DND-41 (cell line): ENCODE data around the gene KCNMB1.

Experiments
- ATAC-seq: fragments of 200-7000 bp; cut with Tn5 transposase; 3 replicates; pipeline ENCODE4 v1.9.1; 2021; ENCODE audit warnings: low read depth; ENCODE audit not compliant: insufficient read depth
- DNase-seq: peaks from one replicate; pipeline ENCODE4 v3.0.0-alpha.2; 2020
- H2AFZ ChIP-seq: 2 replicates; pipeline ENCODE4 v1.6.0; 2012; ENCODE audit warnings: low read depth, low read length
- H3K27ac ChIP-seq: 2 replicates; pipeline ENCODE4 v1.5.1; 2012; ENCODE audit warnings: low read length, inconsistent platforms
- H3K27me3 ChIP-seq: fragments of 200-600 bp; sonication (generic); 2 replicates; pipeline ENCODE4 v1.6.0; 2012; ENCODE audit warnings: low read length, mild to moderate bottlenecking, inconsistent platforms; ENCODE audit not compliant: insufficient read depth, poor library complexity
- H3K36me3 ChIP-seq: 2 replicates; pipeline ENCODE4 v1.5.1; 2012; ENCODE audit warnings: low read length, inconsistent platforms; ENCODE audit not compliant: insufficient read depth
- H3K4me1 ChIP-seq: 2 replicates; pipeline ENCODE4 v1.5.1; 2012; ENCODE audit warnings: mild to moderate bottlenecking, low read length; ENCODE audit not compliant: insufficient read depth
- H3K4me2 ChIP-seq: 2 replicates; pipeline ENCODE4 v1.6.0; 2012; ENCODE audit warnings: mild to moderate bottlenecking, moderate library complexity, low read length, inconsistent platforms; ENCODE audit not compliant: insufficient read depth
- H3K4me3 ChIP-seq, 2 experiments: fragments of 200-600 bp in 1 of 2; shearing (Covaris generic) in 1 of 2; 2 replicates each; pipeline ENCODE4 v1.5.1; 2012 to 2016; ENCODE audit warnings: inconsistent platforms in 2 of 2, low read length in 2 of 2, mild to moderate bottlenecking in 2 of 2, low read depth in 1 of 2, moderate library complexity in 1 of 2
- H3K79me2 ChIP-seq: 2 replicates; pipeline ENCODE4 v1.6.0; 2012; ENCODE audit warnings: low read length, inconsistent platforms; ENCODE audit not compliant: insufficient read depth
- H3K9ac ChIP-seq: 2 replicates; pipeline ENCODE4 v1.6.0; 2012; ENCODE audit warnings: low read depth, mild to moderate bottlenecking, inconsistent platforms, low read length, moderate library complexity
- H3K9me3 ChIP-seq: 2 replicates; pipeline ENCODE4 v1.5.1; 2012; ENCODE audit warnings: low read length, moderate library complexity, mild to moderate bottlenecking, inconsistent platforms; ENCODE audit not compliant: insufficient read depth, severe bottlenecking
- H4K20me1 ChIP-seq: 2 replicates; pipeline ENCODE4 v1.6.0; 2012; ENCODE audit warnings: low read length; ENCODE audit not compliant: insufficient read depth
- EZH2 ChIP-seq: IDR thresholded peaks from 3 replicates; pipeline ENCODE4 v1.6.1; 2012; ENCODE audit warnings: borderline replicate concordance, low read depth, mild to moderate bottlenecking, moderate library complexity, low read length, inconsistent platforms; ENCODE audit not compliant: severe bottlenecking
- TF ChIP-seq, protein P1 (sequence below): IDR thresholded peaks from 2 replicates; pipeline ENCODE4 v1.5.1; 2012; ENCODE audit warnings: borderline replicate concordance, low read length, moderate library complexity, mild to moderate bottlenecking; ENCODE audit not compliant: poor library complexity, severe bottlenecking; ENCODE audit errors: extremely low read depth

KCNMB1 gene

DNA sequence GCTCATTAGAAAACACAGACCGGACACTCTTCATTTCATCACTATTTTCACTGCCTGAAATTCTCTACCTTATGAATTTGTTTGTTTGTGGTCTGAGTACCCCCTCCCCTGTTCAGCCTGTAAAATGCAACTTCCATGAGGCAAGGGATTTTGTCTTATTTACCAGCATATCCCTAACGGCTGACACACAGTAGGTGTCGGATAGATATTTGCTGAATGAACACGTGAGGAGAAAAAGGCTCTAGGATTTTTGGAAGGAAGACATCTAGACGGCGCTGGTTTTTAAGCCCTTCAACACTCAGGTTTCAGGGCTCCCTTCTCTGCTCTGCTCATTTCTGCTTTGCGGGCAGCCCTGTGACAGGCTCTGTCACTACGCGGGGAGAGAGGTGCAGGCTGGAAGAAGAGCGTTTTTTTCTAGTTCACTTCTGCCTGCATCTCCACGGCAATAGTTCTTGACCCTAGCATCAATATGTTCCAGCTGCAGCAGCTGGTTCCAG is 41.0 kb downstream of the KCNMB1 start:
- H3K79me2 ChIP-seq: no peaks in the 10 kb centered on the region
- ATAC-seq: no peak
- TF ChIP-seq, protein P1, sequence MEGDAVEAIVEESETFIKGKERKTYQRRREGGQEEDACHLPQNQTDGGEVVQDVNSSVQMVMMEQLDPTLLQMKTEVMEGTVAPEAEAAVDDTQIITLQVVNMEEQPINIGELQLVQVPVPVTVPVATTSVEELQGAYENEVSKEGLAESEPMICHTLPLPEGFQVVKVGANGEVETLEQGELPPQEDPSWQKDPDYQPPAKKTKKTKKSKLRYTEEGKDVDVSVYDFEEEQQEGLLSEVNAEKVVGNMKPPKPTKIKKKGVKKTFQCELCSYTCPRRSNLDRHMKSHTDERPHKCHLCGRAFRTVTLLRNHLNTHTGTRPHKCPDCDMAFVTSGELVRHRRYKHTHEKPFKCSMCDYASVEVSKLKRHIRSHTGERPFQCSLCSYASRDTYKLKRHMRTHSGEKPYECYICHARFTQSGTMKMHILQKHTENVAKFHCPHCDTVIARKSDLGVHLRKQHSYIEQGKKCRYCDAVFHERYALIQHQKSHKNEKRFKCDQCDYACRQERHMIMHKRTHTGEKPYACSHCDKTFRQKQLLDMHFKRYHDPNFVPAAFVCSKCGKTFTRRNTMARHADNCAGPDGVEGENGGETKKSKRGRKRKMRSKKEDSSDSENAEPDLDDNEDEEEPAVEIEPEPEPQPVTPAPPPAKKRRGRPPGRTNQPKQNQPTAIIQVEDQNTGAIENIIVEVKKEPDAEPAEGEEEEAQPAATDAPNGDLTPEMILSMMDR: peak; percentile 50
- TF ChIP-seq EZH2: no peak

DNA sequence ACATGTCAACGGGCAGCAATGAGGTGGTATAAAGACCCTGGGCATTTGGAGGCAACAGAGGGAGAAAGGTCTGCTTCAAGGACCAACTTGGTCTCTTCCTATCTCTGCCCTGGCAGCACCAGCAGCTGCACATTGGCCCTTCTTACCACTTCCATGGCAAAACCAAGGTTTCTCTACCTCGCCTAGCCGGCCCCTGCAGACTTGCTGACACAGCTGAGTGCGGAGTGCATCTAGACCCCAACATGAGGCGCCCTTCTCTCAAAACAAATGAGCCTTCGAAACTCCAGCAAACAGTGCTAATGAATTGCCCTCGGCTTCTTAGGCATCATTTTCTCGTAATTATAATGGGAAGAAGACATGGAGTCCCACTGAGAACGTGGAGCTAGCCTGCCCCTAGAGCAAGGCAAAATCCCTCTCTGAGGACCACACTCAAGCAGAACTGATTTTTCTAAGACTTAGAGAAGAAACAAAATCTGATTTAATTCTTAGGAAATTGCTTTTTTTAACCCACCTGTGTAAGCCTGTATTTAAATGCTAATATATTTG is 42.1 kb downstream of the KCNMB1 start:
- H3K4me2 ChIP-seq: no peak overlapping the region
- no peaks in the 10 kb centered on the region for H4K20me1 ChIP-seq
- H3K79me2 ChIP-seq: no peaks in the 10 kb centered on the region
- TF ChIP-seq, protein P1: no peak
- no peak for TF ChIP-seq EZH2
- H3K27ac ChIP-seq: no peak overlapping the region
- DNase-seq (no peak), ATAC-seq (no peak)
- no peaks in the 10 kb centered on the region for H3K9me3 ChIP-seq
- no peak overlapping the region for H3K9ac ChIP-seq
- H3K27me3 ChIP-seq: no peaks in the 10 kb centered on the region
- no peak overlapping the region for H3K4me3 ChIP-seq
- H2AFZ ChIP-seq: no peak overlapping the region
- H3K36me3 ChIP-seq: no peaks in the 10 kb centered on the region
- no peaks in the 10 kb centered on the region for H3K4me1 ChIP-seq

More for the DNA sequence above, 41.0 kb downstream of the KCNMB1 start:
- H3K27ac ChIP-seq: no peak overlapping the region
- no peak overlapping the region for H3K4me2 ChIP-seq
- H2AFZ ChIP-seq: no peak overlapping the region
- no peak for DNase-seq
- no peaks in the 10 kb centered on the region for H3K9me3 ChIP-seq
- no peaks in the 10 kb centered on the region for H3K4me1 ChIP-seq
- no peaks in the 10 kb centered on the region for H3K36me3 ChIP-seq
- H3K4me3 ChIP-seq: no peak overlapping the region
- H3K9ac ChIP-seq: no peak overlapping the region
- no peaks in the 10 kb centered on the region for H3K27me3 ChIP-seq
- H4K20me1 ChIP-seq: no peaks in the 10 kb centered on the region

DNA sequence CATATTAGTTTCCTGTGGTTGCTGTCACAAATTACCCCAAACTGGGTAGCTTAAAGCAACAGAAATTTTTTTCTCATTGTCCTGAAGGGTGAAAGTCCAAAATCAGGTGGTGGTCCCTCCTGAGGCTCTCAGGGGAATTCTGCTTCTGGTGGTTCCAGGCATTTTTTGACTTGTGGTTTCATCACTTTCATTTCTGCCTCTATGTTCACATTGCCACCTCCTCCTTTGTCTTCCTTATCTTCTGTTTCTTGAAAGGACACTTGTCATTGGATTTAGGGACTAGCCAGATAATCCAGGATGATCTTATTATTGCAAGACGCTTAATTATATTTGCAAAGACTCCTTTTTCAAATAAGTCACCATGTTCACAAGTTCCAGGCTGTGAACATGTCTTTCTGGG is 43.2 kb downstream of the KCNMB1 start:
- no peak overlapping the region for H3K4me3 ChIP-seq
- H3K27me3 ChIP-seq: no peaks in the 10 kb centered on the region
- H3K9me3 ChIP-seq: peaks cover 4% of the 10 kb centered on the region
- no peaks in the 10 kb centered on the region for H3K4me1 ChIP-seq
- H3K27ac ChIP-seq: no peak overlapping the region
- no peaks in the 10 kb centered on the region for H3K79me2 ChIP-seq
- H3K4me2 ChIP-seq: no peak overlapping the region
- DNase-seq (no peak), ATAC-seq (no peak)
- H3K36me3 ChIP-seq: no peaks in the 10 kb centered on the region
- H4K20me1 ChIP-seq: no peaks in the 10 kb centered on the region
- TF ChIP-seq EZH2: no peak
- no peak overlapping the region for H3K9ac ChIP-seq
- H2AFZ ChIP-seq: no peak overlapping the region

DNA sequence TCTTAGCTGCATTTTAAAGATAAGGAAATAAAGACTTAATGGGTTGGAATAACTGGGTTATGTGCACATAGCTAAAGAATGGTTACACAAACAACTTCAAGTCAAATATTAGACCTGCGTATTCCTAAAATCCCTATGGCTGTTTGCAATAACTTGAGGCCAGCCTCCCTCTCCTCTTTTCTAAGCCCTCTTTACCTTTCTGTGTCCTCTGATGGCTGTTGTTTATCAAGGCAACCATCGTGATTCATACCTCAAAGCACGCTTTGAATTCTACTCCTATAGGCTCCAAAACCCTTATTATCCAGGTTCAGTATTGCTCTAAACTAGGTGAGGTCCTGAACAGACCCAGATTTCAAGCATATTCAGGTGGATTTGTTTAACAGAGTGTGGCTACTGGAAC is 46.0 kb downstream of the KCNMB1 start:
- Histone ChIP-seq H2AFZ (no peak overlapping the region), H3K4me1 (no peaks in the 10 kb centered on the region), H3K27ac (no peak overlapping the region), H3K9me3 (peaks cover 4% of the 10 kb centered on the region), H3K4me3 (no peak overlapping the region), H3K36me3 (no peaks in the 10 kb centered on the region), H3K27me3 (no peaks in the 10 kb centered on the region), H3K4me2 (no peak overlapping the region), H4K20me1 (no peaks in the 10 kb centered on the region), H3K79me2 (no peaks in the 10 kb centered on the region), H3K9ac (no peak overlapping the region)
- no peak for ATAC-seq
- no peak for TF ChIP-seq EZH2
- TF ChIP-seq, protein P1: no peak
- no peak for DNase-seq
